Measurements from ENCODE around the gene EHD1. TPM values are rescaled to one million over a fixed set of nuclear protein-coding genes. Genes with fewer than 3 reads are reported as not detected.
"Not testable (repeated sequence)": the region's sequence is repeated elsewhere in the genome, so short reads cannot be mapped to it uniquely, and the experiment has no call there.

The EHD1 gene
- polyA plus RNA-seq, 4 donors: 54.4 to 77.9 (median 64.7) TPM

DNA sequence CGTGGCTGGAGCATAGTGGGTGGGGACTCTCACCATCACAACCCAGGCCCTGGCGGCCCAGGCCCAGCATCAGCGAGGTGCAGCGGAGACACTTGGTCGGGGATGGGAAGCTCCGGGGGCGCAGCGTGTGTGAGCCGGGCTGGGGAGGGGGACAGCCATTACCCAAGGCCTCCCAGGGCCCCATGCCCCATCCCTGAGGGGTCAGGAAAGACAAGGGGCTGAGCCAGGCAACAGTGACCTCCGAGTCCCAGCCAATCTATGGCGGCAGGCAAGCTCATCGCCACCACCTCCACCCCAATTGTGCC, 45.3 kb downstream of the EHD1 start:
- DNase-seq (ENCODE audit: low read depth in 4 of 4, low spot score in 2 of 4): no peak

DNA sequence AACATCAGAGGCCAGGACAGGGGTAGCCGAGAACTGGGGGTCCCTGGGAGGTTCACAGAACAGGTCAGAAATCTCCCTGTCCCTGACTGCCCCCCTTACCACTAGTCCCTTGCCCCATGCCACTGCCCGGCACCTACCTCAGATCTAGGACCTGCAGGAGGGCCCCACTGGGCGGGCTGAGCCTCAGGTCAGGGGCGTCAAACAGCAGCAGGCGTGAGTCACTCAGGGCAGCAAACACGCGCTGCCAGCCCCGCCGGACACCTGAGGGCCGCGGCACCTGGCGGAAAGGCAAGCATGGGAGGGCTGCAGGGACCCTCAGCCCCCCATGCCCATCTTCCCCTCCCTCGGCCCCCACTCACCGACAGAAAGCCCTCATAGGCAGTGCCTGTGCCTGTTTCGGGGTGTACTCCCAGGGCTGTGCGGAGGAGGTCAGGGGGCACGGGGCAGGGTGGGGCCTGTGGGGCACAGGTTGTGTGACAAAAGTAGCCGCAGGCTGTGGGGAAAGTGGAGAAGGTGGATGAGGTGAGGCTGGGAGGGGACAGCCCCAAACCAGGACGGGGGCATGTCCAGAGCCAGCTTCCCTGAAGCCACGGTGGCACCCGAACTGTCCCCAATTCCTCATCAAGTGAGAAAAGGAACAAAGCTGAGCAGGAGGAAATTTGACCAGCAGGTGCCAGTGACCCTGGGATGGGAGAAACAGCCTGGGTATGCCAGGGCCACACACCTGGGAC, 45.8 kb downstream of the EHD1 start:
- no peak for DNase-seq (ENCODE audit: low read depth in 4 of 4, low spot score in 2 of 4)

DNA sequence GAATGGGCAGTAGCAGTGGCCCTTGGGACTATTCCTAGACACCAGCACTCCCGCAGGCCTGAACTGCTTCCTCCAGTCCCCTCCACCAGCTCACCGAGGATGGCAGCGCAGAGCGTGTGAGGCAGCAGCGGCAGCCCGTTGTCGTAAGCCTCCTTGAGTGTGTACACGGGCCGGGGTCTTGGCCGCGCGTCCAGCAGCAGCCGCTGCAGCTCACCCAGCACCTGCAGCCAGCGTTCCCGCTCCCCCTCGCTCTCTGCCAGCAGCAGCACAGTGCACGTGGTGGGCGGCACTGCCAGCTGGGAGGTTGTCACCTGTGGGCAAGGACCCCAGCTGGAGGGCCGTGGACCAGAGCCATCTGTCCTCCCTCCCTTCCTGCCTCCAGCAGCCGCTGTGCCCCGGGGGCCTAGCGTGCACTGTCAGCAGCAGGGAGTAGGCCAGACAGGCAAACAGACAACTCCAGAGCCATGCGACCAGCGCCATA, 47.0 kb downstream of the EHD1 start:
- no peak for DNase-seq (ENCODE audit: low read depth in 4 of 4, low spot score in 2 of 4)

DNA sequence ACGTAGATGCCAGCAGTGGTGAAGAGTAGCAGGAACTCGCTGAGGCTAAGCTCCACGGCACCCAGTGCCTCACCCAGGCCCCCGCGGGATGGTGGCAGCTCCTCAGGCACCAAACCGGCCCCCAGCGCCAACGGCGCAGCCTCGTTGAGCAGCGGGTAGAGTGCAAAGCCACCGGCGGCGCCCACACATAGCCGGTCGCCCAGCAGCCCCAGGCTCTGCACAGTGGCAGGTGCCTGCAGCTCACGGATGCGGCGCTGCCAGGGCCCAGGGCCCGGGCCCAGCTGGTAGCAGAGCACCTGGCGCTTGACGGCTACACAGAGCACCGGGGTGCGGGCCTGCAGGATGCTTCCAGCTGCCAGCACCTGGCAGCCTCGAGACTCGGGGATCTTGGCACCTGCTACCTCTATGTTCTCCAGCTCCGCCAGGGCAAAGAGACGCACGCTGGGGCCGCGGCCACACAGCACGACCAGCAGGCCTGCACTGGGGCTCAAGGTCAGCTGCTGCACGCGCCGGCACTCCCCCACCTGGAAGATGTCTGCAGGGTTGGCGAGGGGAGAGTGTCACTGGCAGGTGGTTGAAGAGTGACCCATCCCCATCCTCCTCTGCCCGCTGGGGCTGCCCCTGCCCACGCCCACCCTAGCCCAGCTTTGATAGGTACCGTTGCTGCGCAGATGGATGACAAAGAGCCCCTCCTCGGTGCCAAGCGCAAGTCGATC, 48.7 kb downstream of the EHD1 start:
- DNase-seq (ENCODE audit: low read depth in 4 of 4, low spot score in 2 of 4): no peak

DNA sequence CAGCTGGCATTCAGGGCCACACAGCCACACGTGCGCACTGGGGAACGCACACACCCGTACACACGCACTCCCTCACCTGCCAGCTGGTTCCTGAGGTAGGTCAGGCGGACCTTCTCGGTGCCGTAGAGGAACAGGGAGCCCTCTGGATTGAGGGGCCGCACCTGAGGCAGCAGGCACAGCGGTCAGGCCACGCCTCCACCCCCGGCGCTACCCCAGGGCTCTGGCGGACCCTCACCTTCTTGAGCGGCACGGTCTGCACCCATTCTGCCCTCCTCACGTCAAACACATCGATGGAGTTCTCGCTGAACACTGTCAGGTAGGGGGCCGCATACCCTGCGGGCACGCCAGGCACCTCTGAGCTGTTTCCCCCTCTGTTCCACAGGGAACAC, 51.0 kb downstream of the EHD1 start:
- DNase-seq (ENCODE audit: low read depth in 4 of 4, low spot score in 2 of 4): no peak

DNA sequence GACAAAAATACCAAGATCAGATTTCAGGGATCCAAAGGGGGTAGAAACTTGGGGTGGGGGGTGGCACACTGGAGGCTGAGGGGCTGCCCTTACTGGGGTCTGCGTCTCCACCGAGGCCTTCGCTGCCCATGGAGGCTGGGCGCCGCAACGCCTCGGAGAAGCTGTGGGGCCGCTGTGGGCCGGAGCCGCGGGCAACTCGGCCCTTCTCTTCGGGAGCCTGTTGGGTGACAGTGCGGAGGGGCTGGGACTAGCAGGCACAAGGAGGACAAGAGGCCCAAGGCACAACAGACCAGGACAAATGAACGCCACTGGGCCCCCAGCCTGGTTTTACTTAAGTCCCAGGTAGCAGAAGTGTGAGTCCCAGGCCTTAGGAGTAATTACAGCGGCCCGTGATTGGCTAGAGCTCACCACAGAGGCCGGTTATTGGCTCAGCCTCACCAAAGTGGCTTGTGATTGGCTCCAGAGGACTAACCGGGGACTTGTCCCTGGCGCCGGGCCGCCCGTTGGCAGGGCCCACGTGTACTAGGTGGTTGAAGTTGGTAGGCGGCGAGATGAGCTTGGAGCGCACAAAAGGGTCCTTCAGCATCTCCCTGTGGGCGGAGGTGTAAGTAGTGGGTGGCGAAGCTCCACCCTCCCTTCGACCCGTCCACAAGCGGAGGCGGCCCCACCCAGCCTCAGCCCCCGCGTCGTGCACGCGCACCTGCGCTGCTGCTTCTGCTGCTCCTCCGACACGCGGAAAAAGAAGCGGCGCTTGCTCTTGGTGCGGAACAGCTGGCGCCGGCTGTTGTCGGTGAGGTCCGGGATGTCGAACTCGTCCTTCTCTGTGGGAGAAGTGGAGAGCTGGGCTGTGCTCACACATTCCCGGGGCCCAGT, 51.6 kb downstream of the EHD1 start:
- DNase-seq (ENCODE audit: low read depth in 4 of 4, low spot score in 2 of 4): no peak

DNA sequence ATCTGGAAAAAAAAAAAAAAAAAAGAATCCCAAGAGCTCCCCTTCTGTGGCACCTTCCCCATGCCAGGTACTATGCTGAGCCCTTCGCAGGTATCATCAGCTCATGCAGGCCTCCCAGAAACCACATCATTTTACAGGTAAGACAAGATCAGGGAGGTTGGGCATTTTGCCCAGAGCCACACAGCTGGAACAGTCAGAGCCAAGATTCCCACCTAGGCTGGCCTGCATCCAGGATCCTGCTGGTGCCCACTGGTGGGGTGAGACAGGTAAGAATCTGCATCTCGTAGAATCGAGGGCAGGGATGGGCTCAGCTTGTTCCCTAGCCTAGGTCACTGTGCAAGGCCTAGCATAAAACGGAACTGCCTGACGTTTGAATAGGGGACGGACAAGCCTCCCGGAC, 52.4 kb downstream of the EHD1 start:
- no peak for DNase-seq (ENCODE audit: low read depth in 4 of 4, low spot score in 2 of 4)

DNA sequence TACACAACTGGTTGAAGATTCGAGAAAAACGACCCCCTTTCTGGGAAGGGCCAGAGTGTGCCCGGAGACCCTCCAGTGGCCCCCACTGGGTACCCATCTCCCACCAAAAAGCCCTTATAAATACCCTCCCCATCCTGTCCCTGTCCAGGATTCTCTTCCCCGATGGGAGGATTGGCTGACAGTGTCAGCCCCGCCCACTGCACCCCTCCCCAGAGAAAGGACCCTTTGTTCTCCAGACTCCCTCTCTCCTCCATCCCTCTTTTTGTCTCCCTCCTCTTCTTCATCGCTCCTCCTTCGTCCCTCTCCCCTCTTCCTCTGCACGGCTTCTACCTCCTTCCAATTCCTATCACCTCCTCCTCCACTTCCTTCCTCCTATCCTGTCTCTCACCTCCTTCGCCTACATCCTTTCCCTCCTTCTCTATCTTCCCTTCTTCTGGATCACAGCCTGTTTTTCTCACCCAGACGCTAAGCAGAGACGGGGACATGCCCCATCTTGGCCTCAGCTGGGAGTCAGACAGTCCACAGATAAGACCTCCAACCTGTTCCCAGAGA, 54.8 kb downstream of the EHD1 start:
- no peak for DNase-seq (ENCODE audit: low read depth in 4 of 4, low spot score in 2 of 4)

DNA sequence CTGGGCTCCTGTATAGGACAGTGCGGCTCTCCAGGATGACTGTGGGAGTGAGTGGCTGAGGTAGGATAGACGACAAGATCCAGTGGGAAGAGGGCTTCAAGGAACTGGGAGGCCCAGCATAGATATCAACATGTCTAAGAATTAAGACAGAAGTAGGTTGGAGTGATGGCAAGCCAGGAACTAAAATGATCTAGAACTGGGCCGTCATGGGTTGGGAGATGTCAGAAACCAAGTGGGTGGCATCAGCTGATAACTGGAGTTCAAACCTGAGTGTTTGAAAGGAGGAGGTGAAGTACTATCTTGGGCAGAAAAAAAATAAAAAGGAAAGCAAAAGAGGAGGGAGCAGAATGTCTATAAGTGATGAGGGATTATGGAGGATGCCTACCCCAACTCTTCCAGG, 60.9 kb downstream of the EHD1 start:
- no peak for DNase-seq (ENCODE audit: low read depth in 4 of 4, low spot score in 2 of 4)

DNA sequence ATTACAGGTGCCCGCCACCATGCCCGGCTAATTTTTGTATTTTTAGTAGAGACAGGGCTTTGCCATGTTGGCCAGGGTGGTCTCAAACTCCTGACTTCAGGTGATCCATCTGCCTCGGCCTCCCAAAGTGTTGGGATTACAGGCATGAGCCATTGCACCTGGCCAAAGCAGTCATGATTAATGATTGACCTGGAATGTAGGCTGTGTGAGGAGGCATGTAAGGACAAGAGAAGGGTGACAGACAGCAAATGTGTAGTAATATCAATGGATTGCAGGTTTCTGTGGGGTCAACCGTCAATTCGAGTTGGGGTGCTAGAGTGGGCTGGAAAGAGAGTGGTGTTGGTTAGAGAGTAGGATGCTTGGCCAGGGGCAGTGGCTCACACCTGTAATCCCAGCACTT, 63.0 kb downstream of the EHD1 start:
- DNase-seq (ENCODE audit: low read depth in 4 of 4, low spot score in 2 of 4): not testable (repeated sequence)

DNA sequence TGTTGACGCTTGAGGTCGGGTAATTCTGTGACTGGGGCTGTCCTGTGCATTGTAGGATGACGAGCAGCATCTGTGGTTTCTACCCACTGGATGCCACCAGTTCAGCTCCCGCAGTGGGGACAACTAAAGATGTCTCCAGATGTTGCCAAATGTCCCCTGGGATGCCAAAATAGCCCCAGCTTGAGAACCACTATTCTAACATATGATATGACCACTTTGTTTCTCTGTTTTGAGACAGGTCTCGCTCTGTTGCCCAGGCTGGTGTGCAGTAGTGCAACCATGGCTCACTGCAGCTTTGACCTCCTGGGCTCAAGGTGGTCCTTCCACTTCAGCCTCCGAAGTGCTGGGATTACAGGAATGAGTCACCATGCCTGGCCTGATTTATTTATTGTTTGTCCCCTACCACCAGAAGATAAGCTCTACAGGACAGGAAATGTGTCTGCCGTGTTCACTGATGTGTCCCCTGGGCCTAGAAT, 63.7 kb downstream of the EHD1 start:
- no peak for DNase-seq (ENCODE audit: low read depth in 4 of 4, low spot score in 2 of 4)

DNA sequence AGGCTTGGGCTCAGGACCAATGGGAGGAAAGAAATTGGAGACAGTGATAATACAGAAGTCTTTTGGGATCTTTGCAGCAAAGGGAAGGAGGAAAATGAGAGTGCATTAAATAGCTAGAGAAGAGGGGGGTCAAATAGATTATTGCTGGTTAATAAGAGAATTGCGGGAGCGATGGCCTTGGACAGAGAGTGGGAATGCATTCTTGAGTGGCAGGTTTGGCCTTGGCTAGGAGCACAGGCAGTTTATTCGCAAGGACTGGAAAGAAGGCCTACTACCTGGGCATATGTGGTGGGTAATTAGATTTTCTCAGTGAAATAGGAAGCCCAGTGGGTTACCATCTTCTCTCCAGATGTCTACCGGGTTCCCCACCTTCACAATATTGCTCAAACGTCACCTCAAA, 64.6 kb downstream of the EHD1 start:
- DNase-seq (ENCODE audit: low read depth in 4 of 4, low spot score in 2 of 4): no peak

DNA sequence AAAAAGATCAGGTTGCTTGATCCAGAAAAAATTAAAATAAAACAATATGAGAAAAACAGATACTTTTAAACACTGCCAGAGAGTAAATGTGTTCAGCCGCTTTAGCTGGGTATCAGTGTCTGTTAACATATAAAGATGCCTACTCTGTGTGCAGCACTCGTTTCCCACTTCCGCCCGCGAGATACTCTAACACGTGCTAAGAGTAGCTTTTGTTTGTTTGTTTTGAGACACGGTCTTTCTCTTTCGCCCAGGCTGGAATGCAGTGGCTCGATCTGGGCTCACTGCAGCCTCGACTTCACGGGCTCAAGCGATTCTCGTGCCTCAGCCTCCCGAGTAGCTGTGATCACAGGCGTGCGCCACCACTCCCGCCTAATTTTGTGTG, 67.5 kb downstream of the EHD1 start:
- no peak for DNase-seq (ENCODE audit: low read depth in 4 of 4, low spot score in 2 of 4)

DNA sequence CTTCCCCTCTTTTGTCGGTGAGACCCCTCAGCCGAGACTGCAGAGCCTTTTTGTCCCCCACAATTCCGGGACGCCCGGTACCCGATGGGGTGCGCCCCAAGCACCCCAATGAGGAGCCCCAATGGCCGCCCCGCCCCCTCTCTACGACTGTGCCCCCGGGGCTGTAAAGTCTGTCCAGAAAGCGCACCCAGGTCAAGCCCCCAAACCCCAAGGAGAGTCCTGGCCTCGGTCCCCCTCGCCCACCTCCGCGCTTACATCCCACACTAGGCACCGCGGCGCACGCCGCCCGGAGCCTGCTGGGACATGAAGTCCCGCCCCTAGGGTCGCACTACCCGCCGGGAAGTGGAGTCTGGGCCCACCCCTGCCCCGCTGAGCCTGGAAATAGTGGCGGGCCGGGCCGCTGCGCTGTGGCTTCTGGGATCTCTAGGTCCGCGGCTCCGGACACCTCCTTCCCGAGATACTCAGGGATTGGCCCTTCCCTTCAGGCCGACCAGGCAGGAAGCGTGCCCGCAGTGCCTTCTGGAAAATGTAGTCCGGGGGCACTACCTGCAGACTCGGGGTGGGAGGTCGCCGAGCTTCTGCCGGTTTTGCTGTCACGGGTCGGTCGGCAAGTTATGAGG, 68.0 kb downstream of the EHD1 start, which contains the start of gene MEN1:
TSS of gene MEN1 (minus strand) at position 281 of the 620 bp plus-strand sequence. CDS start 442 bp downstream, outside the sequence.
- peak; percentile 79 to 94 (median 88) for DNase-seq (ENCODE audit: low read depth in 4 of 4, low spot score in 2 of 4)

DNA sequence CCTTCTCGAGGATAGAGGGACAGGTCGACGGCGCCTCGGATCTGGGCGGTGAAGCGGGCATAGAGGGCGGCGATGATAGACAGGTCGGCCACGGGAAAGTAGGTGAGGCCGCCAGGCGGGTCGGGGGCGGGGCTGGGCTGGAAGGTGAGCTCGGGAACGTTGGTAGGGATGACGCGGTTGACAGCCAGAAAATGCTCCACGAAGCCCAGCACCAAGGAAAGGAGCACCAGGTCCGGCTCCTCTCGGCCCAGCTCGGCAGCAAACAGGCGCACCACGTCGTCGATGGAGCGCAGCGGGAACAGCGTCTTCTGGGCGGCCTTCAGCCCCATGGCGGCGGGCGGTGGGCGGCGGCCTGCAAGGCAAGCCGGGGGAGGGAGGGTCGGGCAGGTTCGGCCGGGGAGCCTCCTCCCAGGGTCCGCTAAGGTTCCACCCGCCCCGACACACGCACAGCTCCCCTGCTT, 68.6 kb downstream of the EHD1 start:
- DNase-seq (ENCODE audit: low read depth in 4 of 4, low spot score in 2 of 4): no peak

DNA sequence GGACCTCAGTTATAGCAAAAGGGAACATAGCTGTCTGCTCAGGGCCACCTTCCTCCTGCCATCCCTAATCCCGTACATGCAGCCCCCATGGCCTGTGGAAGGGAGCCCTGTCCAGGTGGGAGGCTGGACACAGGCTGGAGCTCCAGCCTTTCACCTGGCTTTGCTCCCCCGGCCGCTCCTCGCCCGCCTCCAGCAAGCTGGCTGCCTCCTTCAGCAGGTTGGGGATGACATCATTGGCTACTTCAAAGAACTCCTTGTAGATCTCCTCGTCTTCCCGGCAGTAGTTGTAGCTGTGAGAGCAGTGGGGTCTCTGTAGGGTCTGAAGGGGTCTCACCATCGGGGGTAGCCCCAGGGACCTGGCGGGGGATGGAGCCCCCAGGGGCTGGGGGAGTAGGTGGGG, 72.9 kb downstream of the EHD1 start:
- DNase-seq (ENCODE audit: low read depth in 4 of 4, low spot score in 2 of 4): no peak

DNA sequence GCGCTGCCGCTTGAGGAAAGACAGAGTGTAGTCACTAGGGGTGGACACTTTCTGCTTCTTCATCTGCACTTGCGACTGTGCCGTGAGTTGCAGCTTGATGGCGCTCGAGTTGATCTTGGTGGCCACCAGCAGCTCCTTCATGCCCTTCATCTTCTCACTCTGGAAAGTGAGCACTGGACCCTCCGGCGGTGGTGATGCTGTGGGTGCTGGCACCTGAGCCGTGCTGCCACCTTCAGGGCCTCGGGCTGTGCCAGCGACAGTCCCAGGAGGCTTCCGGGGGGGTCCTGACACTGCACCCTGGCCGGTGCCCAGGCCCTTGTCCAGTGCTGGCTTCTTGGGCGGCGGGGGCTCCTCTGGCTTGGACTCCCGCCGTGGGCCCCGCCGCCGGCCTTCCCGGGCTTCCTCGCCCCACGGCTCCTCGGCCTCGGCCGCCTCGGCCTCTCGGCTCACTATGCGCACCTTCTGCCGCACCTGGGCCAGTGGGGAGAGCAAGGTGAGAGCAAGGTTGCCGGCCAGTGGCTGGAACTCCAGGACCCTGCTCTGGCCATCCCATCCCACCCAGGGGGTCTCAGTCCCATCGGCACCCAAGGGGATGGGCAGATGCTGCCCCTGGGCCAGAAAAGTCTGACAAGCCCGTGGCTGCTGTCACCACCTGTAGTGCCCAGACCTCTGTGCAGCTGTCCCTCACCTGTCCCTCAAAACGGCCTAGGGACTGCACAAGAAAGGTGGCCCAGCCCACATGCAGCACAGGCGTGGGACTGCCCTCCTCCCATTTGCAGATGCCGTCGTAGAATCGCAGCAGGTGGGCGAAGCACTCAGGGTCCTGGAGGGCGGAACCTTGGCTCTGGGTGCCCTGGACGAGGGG, 73.8 kb downstream of the EHD1 start:
- no peak for DNase-seq (ENCODE audit: low read depth in 4 of 4, low spot score in 2 of 4)

DNA sequence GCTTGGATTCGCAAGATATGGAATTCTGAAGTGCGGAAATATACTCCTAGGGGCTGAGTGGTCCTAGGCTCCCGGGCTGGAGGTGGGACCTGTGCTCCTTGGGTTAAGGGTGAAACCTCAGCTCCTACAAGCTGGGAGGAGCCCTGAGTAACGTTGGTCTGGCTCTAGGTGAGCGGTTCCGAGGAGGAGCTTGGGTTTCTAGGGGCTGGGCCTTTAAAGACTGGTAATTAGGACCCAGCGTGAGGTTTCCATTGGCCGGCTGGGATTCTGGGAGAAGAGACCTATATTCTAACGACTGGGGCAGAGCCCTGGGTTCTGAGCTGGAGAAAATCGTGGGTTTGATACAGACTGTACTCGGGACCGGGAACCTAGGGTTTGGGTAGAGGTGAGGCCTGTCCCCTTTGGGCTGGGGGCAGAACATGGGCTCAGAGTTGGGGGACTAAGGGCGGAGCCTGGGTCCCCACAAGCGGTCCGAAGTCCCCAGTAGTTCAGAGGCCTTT, 74.5 kb downstream of the EHD1 start:
- DNase-seq (ENCODE audit: low read depth in 4 of 4, low spot score in 2 of 4): no peak

DNA sequence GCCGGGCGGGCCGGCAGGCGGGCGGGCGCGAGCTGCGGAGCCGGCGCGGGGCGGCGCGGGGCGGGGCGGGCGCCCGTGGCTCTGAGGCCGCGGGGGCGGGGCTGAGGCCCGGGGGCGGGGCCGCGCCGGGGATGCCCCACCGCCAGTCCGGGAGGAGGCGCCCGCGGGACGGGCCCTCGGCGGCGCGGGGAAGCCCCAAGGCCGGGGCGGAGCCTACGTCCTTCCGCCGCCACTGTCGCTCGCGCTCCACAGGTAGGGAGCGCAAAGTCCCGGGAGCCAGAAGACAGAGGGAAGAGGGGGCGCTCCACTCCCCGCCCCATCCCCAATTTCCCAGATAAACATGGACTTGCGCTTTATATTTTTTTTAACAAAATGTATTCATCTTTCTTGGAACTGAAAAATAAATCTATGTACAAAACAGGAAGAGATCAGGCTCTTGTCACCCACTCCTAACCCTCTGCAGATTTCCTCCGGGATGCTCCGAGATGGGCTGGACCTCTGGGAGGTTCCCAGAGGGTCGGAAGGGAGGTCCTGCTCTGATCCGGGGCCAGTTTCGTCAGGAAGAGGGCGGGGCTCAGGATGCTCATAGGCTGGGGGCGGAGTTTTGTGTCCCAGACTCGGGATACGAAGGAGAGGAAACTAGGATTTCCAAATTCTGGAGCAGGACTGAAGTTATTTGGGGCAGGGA, 75.1 kb downstream of the EHD1 start, which contains the start of gene MAP4K2:
TSS of gene MAP4K2 (minus strand) at position 57 of the 688 bp plus-strand sequence. CDS start 65 bp downstream, outside the sequence.
- peak; percentile 58 to 87 (median 66) for DNase-seq (ENCODE audit: low read depth in 4 of 4, low spot score in 2 of 4)
